NCI-H460 (cell line): ENCODE data around the gene EXOC3. TPM values are rescaled to one million over a fixed set of nuclear protein-coding genes. Genes with fewer than 3 reads are reported as not detected.

Source experiments
- DNase-seq: peaks from one replicate; pipeline ENCODE4 v3.0.0-alpha.2; 2016; ENCODE audit warnings: low read depth; ENCODE audit errors: extremely low read depth
- total RNA-seq: library from RNA; depleted of rRNA; stranded (reverse); fragments of >200 nt; shearing (Covaris generic); gene quantifications from 2 replicates; pipeline ENCODE4 v1.2.3, GENCODE V29; 2014

Gene EXOC3
- total RNA-seq, 1 experiment from 2014 or later, result 31.0 TPM

DNA sequence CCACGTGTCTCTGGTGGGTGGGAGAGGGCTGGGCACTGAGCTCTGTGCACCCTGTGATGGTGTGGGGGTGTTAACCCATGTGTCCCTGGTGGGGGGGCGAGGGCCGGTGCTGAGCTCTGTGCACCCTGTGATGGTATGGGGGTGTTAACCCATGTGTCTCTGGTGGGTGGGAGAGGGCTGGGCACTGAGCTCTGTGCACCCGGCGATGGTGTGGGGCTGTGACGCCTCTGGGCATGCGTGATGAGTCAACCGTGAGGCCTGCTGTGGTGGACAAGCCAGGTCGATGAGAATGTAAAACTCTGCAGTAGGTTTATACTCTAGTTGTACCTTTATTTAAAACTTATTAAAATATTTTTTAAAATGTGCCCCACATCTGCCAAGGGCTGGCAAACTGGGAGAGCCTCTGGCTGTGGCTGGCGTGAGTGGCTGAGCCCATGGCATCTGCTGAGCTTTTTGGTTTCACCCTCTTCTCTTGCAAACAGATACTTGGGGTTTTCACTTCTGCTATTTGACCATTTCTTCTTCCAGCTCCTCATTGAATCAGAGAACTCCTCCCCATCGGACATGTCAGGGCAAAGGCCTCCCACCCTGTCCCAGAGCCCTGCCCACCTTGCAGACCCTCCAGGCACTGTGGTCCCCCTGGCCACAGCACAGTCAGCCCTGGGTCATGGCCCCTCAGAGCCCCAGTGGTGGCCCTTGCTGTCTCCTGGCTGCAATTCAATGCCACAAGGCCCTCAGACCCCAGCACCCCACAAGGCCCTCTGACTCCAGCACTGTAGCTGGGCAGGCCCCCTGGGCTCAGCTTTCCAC is 18.5 kb upstream of the EXOC3 start:
- DNase-seq, result no peak

DNA sequence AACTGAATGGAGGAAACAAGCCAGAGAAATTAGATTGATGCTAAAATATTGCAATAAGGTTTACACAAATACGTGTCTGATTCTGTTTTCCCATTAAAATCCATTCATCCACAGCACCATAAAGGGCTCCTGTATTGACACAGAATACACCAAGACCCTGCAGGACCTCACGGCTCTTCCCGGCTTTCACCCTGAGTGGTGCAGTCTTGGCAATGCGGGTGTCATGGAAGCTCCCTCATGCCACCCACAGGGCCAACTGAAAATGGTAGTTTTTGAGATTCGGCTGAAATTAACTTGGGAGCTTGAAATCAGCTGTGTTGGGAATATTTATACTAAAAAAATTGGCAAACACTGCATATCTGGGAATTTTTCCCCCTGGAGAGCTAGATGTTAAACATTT is 17.3 kb upstream of the EXOC3 start:
- DNase-seq, result peak; percentile 40

DNA sequence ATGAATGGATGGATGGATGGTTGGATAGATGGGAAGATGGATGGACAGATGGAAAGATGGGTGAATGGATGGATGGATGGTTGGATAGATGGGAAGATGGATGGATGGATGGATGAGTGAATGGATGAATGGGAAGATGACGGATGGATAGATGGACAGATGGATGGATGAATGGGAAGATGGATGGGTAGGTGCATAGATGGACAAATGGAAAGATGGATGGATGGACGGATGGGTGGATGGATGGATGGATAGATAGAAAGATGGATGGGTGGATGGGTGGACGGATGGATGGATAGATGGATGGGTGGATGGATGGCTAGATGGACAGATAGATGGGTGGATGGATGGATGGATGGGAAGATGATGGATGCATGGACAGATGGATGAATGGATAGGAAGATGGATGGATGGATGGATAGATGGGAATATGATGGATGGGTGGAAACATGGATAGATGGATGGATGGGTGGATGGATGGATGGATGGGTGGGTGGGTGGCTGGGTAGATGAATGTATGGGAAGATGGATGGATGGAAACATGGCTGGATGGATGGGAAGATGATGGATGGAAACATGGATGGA is 16.5 kb upstream of the EXOC3 start:
- DNase-seq, result no peak

DNA sequence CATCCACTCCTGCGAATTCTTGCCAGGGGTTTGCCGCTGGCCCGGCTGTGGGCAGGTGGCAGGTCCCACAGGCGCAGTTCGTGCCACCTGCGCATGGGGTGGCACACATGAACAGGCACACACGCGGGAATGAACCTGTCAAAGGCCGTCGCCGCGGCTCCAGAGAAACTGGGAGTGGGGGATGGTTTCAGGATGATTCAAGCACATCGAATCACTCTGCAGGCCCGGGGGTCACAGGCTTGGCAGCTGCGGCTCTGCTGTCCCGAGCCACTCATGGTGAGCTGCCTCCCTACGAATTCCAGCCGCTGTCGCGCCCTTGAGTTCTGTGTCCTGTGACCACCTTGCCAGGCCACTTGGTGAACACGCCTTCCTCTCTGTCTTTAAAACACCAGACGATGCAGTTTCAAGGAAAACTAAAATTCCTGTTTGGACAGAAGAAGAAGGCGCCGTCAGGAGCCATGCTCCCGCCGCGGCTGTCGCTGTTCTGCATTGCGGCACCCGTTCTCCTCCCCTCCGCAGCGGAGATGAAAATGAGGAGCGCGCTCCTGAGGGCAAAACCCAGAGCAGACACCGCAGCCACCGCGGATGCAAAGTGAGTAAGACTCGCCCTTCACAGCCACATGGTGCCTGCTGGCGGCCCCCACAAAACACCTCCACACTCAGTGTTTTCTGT is 15.4 kb upstream of the EXOC3 start:
- no peak for DNase-seq

DNA sequence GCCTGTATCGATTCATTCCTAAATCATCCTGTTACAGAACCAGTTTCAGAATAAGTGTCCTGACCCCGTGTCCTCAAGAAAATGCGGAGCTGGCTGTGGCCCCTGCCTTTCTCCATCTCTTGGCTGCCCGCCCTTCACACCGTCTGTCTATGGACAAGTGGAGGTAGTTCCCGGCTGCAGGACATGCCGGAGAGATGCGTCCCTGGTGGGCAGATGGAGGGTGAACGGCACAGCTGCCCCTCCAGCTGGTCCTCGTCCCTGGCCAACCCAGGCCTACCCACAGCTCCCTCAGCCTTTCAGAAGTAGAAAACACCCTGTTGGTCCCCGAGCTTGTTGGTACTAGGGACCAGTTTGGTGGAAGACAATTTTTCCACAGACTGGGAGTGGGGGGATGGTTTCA is 14.8 kb upstream of the EXOC3 start:
- DNase-seq, result no peak

DNA sequence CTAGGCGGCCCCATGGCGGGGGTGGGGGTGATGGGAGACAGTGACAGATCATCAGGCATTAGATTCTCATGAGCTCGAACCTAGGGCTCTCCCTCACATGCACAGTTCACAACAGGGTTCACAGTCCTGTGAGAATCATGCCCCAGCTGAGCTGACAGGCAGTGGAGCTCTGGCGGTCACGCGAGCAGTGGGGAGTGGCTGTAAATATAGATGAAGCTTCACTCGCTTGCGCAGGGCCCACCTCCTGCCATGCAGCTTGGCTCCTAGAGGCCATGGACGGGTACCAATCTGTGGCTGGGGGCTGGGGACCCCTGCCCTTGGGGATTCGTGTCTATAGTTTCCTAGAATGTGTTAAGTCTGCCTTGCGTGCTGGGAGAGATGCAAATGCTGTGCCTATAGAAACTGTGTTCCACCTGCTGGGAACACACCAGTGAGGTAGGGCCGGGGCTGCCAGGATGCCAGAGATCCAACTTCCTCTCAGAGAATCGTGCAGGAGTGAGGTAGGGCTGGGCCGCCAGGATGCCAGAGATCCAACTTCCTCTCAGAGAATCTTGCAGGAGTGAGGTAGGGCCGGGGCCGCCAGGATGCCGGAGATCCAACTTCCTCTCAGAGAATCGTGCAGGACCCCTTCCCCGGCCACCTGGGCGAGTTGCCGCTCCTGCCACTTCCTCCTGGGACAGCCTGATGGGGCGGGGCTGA is 14.1 kb upstream of the EXOC3 start:
- DNase-seq, result no peak

DNA sequence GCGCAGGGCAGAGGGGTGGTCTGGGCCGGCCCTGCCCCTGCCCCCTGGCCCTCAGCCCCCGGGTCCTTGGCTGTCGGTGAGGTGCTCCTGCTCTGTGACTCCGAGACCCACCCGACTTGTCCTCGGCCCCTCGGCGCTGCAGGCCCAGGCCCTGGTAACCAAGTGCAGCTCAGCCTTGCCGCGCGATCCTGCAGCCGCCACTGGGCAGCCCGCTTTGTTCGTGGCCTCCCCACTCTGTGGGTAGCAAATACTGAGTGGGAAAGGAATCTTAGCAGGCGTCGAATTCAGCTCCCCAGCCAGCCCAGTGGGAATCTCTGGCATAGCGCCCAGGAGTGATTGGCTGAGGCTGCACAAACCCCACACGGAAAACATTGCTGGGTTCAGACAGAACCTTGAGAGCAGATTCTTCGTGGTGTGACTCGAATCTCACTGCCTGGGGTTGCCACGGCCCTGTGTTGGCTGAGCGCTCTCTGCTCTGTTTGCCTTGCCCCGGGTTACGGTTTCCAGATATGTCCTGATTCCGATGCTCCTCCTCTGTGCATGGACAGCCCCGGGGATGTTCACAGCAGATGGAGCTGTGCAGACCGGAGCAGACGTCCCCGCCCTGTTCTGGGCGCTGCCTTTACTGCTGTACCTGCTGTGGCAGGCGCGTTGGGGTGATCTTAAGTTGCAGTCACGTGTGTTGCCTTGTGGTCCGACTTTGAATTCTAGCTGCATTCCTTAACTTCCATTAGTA is 13.4 kb upstream of the EXOC3 start:
- DNase-seq, result no peak

DNA sequence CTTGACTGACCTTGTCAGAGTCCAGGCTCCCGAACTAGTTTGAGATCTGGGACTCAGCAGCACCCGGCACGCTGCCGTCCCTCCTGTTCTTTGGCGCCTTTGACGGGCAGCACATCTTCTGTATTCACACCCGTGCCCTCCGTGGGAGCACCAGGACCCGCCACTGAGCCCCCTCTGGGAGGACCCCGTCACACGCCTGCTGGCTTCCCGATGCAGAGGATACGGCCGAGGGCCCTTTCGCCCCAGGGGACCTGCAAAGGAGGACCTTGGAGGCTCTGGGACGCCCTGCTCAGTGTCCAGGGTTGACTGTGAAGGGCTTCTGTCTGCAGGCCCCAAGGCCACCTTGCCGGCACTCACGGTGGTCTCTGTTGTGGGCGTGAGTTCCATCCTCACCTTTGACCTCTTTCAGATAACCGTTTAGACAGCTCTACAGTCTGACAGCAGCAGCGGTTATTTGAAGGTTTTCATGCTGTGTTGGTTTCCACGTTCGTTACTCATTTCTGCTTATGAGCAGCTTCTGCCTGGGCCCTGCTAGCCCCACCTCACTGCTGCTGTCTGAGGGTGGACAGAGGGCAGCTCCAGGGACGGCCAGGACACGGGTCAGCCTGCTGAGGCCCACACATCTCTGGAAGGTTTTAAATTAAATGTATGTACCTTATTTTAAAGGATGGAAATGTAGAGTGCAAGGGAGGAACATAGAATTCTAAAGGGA is 12.6 kb upstream of the EXOC3 start:
- no peak for DNase-seq

DNA sequence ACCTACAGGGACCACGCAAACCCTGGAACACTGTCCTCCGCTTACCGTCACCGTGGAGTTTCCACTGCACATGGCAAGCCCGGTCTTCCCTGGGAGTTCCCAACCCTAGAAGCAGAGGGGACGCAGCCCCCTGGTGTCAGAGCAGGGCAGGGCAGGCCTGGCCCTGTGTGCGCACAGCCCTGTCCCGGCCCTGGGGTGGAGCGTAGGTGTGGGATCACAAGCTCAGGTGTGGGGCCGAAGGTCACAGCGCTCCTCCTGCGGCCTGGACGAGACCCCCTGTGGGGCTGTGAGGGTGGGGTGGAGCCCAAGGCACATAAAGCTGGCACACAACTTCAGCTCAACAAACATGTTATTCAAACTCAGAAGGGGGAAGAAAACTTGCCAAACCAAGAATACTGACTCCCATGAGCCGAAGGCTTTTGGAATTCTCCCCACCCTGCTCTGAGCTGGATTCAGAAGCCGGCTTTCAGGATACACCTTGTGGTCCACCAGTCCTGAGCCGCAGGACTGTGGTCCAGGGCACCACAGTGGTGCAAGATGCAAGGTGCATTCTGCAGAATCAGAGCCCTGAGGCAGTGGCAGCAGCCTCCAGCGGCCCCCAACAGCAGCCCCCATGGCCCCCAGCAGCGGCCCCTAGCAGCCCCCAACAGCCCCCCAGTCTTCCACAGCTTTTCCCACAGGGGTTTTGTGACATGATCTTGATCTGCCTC is 11.8 kb upstream of the EXOC3 start:
- peak; percentile 27 for DNase-seq

DNA sequence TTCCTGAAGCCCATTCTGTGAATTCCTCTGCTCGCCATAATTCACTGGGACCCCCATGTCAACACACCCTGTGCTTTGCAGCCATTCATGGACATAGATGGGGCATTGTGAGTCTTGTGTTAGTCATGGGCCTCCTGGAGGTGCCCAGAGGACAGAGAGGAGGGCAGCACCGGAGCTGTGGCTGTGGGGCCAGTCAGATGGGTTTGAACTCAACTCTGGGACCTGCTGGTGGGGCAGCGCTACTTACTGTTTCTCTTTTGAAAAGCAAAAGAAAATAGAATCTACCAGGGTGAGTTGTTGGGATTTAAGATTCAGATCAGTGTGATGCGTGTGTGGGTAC is 11.3 kb upstream of the EXOC3 start:
- no peak for DNase-seq

DNA sequence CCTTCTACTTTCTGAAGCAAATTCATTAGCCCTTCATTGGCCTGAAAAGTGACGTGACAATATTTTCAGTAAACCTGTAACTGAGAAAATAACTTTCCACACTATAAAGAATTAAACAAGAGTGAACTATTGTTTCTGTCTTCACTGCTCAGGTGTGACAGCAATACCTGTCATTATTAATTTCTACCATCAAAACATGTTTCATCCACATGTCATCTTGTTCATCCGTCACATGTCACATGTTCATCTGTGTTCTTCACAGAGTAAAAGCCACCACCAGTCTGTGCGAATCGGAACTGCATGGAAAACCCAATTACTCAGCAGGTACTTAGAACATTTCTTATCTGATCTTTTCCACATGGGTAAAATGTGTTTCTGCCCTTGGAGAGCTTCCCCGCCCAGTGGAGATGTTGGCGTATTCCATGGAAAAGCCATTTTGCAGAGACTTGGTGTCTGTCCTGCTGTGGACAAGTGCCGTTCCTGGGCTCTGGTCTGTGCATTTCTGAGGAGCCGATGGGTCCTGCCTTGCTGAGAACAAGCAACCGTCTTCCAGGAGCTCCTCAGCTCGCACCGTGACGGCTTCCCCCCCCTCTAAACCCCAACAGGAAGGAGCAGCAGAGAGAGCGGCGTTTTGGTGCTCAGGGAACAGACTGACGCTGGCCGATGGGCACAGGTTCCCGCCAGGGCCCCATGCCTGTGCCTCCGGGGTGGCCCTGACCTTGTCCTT is 10.6 kb upstream of the EXOC3 start:
- DNase-seq, result no peak

DNA sequence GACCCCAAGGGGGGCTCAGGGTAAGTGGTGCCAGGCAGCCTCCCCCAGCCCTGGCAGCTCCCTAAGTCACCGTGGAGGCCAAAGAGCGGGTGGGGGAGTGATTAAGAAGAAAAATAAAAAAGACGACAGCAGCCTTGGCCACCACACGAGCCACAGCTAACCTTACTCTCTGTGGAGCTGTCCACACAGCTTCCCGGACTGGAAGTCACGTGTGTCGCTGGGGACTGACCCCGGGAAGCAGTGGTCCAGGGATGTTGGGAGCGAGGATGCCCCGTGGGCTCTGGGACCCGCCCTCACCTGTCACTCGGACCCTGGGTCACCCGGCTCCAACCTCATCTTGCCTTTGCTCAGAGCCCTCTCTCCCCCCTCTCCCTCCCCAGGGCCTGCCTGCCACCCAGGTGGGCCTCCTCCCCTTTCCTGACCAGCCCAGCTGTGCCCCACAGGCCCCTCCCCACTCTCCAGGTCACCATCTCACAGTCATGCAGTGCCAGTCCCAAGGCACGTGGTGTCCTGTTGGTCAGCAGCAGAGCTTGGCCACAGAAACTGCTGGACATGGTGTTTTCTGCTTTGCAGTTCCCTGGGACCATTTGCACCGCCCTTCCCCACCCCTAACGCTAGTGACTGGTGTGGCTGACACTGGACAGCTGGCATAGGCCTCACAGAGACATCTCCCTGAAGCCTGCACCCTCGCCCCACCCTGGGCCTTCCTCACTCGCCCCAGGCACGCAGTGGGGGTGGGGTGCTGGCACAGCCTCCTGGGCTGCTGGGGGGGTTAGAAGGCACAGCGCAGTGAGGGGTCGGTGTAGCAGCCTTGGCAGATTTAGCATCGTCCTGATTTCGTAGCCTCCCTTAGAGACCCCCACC is 9.8 kb upstream of the EXOC3 start:
- no peak for DNase-seq

DNA sequence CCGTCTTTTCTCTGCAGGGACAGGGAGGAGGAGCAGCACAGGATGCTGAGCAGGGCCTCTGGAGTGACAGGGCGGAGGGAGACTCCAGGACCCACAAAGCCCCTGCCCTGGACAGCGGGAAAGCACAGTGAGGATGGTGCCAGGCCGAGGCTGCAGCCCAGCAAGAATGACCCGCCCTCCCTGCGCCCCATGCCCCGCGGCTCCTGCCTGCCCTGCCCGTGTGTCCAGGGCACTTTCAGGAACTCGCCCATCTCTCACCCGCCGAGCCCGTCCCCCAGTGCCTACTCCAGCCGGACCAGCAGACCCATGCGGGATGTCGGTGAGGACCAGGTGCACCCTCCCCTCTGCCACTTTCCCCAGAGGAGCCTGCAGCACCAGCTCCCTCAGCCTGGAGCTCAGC is 9.1 kb upstream of the EXOC3 start:
- DNase-seq, result no peak

DNA sequence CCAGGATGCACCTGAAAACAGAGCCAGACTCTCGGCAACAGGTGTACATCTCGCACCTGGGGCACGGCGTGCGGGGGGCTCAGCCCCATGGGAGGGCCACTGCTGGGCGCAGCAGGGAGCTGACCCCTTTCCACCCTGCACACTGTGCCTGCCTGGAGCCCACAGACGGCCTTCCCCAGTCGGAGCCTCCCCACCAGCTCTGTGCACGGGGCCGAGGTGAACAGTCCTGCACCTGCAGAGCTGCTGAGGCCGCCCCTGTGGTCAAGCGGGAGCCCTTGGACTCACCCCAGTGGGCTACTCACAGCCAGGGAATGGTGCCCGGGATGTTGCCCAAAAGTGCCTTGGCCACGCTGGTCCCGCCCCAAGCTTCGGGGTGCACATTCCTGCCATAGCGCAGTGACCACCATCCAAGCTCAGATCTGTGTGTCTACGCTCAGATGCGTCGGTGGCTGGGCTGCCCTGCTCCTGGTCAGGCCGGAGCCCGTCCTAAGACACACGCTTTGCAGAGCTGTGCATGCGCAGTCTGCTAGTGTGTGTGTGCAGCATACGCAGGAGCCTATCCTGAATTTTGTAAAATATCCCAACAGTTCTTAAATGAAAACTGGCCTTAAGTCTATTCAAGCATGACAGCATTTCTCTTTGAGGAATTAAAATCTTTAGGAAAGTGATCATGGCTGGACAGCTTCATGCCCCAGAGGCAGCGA is 8.4 kb upstream of the EXOC3 start:
- no peak for DNase-seq

DNA sequence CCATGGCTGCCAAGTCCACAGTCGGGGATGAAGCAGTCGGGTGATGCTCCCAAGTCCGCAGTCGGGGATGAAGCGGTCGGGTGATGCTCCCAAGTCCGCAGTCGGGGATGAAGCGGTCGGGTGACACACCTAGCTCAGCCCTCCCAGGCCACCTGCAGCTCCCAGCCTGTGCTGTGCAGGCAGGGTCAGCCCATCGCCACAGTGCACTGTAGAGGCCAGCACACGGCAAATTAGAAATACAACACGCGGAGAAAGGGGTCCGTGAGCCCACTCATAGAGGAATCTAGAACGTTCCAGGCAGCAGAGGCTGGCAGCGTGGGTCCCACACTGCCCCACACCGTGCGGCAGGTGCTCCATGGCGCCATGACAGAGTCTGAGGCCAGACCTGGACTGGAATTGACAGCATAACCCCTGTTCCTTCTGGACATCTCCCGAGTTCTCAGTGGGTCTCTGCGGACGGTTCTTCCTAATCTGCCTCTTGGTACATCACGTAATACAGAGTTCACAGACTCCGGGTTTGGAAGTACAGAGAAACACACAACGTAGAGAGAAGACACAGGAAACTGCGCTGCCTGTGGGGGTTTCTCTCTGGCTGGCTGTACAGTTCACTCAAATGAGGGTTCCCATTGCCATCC is 7.7 kb upstream of the EXOC3 start:
- DNase-seq, result no peak

DNA sequence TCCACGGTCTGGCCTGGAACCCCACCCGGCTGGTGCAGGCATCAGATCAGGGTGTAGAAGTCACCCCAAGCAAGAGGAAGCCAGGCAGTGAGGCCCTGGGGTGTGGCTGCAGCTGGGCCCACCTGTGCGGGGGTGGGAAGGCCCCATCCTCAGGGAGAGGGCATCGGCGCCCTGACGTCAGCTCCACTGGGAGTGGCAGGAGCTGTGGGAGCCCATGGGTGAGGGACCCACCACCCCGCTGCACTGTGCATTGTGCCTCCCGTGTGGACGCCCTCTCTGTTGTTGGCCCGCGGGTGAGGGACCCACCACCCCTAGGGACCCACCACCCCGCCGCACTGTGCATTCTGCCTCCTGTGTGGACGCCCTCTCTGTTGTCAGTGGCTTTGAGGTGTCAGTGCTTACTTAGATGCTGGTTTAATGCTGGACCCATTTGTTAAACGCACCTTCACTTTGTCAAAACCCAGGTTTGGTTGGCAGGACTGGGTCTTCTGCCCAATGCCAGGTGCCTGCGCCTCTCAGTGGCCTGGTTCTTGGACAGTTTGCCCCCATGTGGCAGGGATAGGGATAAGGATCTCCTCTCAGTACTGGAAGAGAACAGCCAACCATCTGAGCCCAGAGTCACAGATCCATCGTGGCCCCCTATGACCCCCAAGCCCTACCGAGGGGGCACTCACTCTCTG is 6.9 kb upstream of the EXOC3 start:
- DNase-seq, result peak; percentile 43
